Airway epithelial cell (primary cell): ENCODE data around the gene ADAMTS10. TPM values are rescaled to one million over a fixed set of nuclear protein-coding genes. Genes with fewer than 3 reads are reported as not detected.

ENCODE experiments used
- total RNA-seq: library from RNA; depleted of rRNA; stranded (reverse); fragments of >200 nt; gene quantifications from 2 replicates; pipeline ENCODE4 v1.2.3, GENCODE V29; 2015

Gene ADAMTS10
- total RNA-seq: 0.14 and 0.21 TPM in 2 replicates

GRCh38 chr19:8610041-8610935 is at the start of gene ADAMTS10:
TSS of gene ADAMTS10 (minus strand) at chr19:8610715. CDS start at chr19:8605710, 5,005 bp downstream.

GRCh38 chr19:8629996-8630683 is 19.6 kb upstream of the ADAMTS10 start, which contains the start of gene NFILZ:
TSS of gene NFILZ (plus strand) at chr19:8630633. CDS start at chr19:8676766, 46,133 bp downstream.

GRCh38 chr19:8577247-8577646 is 33.3 kb downstream of the ADAMTS10 start, which contains the start of gene MYO1F:
TSS of gene MYO1F (minus strand) at chr19:8577442. CDS start at chr19:8577309, 133 bp downstream.

Other genes starting within 250 kb of the ADAMTS10 start
- 55.1 and 67.8 TPM in 2 replicates for gene ANGPTL4, start 246.6 kb downstream of the ADAMTS10 start, total RNA-seq
- 14.4 and 23.9 TPM in 2 replicates for gene RAB11B, start 220.4 kb downstream of the ADAMTS10 start, total RNA-seq
- gene MARCHF2, start 197.4 kb downstream of the ADAMTS10 start, total RNA-seq: 44.3 and 51.9 TPM in 2 replicates
- 112 and 123 TPM in 2 replicates for gene HNRNPM, start 165.7 kb downstream of the ADAMTS10 start, total RNA-seq
- not detected in 2 replicates for gene PRAM1, start 108.1 kb downstream of the ADAMTS10 start, total RNA-seq
- 14.5 and 17.3 TPM in 2 replicates for gene ZNF414, start 96.5 kb downstream of the ADAMTS10 start, total RNA-seq
- gene MYO1F, start 33.3 kb downstream of the ADAMTS10 start, total RNA-seq: 0.07 TPM in 1 of 2 replicates, not detected in the other
- gene NFILZ, start 19.9 kb upstream of the ADAMTS10 start, total RNA-seq: not detected in 2 replicates
- gene ACTL9, start 88.1 kb upstream of the ADAMTS10 start, total RNA-seq: not detected in 2 replicates
- gene OR2Z1, start 110.9 kb upstream of the ADAMTS10 start, total RNA-seq: not detected in 2 replicates
- 14.0 and 14.9 TPM in 2 replicates for gene ZNF558, start 221.6 kb upstream of the ADAMTS10 start, total RNA-seq
- not detected in 2 replicates for gene MBD3L1, start 221.7 kb upstream of the ADAMTS10 start, total RNA-seq